ENCODE measurements around the gene HRAS.

DNA sequence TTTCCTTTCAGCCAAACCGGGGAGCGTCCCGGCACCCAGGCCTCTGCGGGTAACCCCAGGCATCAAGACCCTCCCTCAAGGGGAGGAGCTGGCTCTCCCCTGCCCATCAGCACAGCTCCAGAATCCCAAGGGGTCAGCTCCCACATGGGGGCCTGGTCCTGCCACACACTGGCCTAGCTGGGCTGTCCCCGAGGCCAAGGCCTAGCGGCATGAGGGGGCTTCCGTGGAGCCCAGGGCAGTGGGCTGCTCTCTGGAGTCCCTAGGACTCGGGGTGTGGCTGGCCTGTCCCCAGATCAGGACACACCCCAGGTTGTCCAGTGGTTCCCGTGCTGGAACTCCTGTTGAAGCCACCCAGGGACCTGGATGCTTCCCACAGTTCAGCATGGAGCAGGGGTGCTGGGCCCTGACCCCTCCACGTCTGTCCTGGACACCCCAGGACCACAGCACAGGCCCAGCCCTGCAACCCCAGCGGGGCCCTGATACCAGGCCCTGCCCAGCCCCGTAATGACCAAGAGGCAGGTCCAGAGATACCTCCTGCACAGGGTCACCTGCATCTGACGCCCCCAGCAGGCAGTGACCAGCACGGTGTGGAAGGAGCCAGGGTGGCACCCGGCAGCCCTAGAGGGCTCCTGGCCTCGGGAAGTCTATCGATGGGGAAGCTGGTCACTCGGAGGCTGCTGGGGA, 5.5 kb downstream of the HRAS start:
- TF ChIP-seq CTCF (IDR thresholded peaks at IDR 0.05) (no peak), POLR2A (IDR thresholded peaks at IDR 0.05) (no peak)
